Peyer's patch (tissue), 4 donors: ENCODE measurements around the gene MED15.

Experiments
- CTCF ChIP-seq, 6 experiments: fragments of 450-650 bp in 4 of 6; fragments of 200-600 bp in 2 of 6; sonication (generic) in 1 of 6; IDR thresholded peaks; one replicate each; pipeline ENCODE4 v1.5.1; 2017 to 2019; ENCODE audit warnings: antibody characterized with exemption in 6 of 6, mild to moderate bottlenecking in 3 of 6, moderate library complexity in 1 of 6
- POLR2A ChIP-seq, 2 donors: fragments of 450-650 bp; IDR thresholded peaks; one replicate each; pipeline ENCODE4 v1.5.1; 2017; ENCODE audit warnings: antibody characterized with exemption in 2 of 2, mild to moderate bottlenecking in 2 of 2, moderate library complexity in 2 of 2

DNA sequence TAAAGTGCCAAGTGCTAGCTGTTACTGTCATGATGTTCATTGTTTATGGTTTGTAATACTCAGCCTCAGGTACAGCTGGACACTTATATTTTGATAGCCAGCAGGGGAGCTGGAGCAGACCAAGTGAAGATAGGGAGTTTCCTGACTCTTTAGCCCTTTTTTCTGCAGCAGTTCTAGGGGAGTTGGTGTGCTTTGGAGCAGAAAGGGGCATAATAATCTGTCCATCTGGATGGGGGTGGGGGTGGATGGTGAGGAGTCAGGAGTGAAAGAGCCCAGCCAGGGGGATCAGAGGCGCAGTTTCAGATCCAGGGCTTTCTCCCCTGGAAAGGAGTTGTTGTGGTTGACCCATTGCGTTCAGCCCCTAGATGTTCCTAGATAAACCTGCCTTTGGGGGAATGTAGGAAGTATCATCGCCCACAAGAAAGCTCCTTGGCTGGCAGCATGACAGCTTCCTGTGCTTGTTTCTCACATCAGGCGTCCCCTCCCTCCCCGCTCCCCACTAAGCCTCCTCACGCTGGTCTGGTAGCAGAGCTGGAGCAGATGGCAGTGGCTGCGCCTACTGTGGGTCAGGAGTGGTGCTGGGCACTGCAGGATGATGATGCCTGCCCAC is 41.9 kb downstream of the MED15 start:
- no peak for TF ChIP-seq CTCF (IDR thresholded peaks at IDR 0.05)
- no peak for TF ChIP-seq POLR2A (IDR thresholded peaks at IDR 0.05)
